Measurements from ENCODE around the gene TLE1. TPM values are rescaled to one million over a fixed set of nuclear protein-coding genes. Genes with fewer than 3 reads are reported as not detected.

Gene TLE1
- total RNA-seq, 1 donor, result 39.3 TPM

- no peak for TF ChIP-seq CTCF (IDR thresholded peaks at IDR 0.05; ENCODE audit: insufficient read depth, low read depth, low read length)
- H3K4me3 ChIP-seq (ENCODE audit: low read depth, low read length), result no peak overlapping the region
- DNase-seq (ENCODE audit: low read depth), result peak; percentile 89
Measured at GRCh38 chr9:81558091-81558830, 131.1 kb downstream of the TLE1 start.

GRCh38 chr9:81557452-81558090, 131.8 kb downstream of the TLE1 start:
- no peak for DNase-seq (ENCODE audit: low read depth)
- TF ChIP-seq CTCF (IDR thresholded peaks at IDR 0.05; ENCODE audit: insufficient read depth, low read depth, low read length), result no peak
- no peak overlapping the region for H3K4me3 ChIP-seq (ENCODE audit: low read depth, low read length)

GRCh38 chr9:81556923-81557322, 132.4 kb downstream of the TLE1 start:
- no peak overlapping the region for H3K4me3 ChIP-seq (ENCODE audit: low read depth, low read length)
- no peak for DNase-seq (ENCODE audit: low read depth)
- TF ChIP-seq CTCF (IDR thresholded peaks at IDR 0.05; ENCODE audit: insufficient read depth, low read depth, low read length), result no peak

GRCh38 chr9:81552581-81552991, 136.8 kb downstream of the TLE1 start:
- H3K4me3 ChIP-seq (ENCODE audit: low read depth, low read length), result no peak overlapping the region
- no peak for DNase-seq (ENCODE audit: low read depth)
- TF ChIP-seq CTCF (IDR thresholded peaks at IDR 0.05; ENCODE audit: insufficient read depth, low read depth, low read length), result no peak

- H3K4me3 ChIP-seq (ENCODE audit: low read depth, low read length), result no peak overlapping the region
- TF ChIP-seq CTCF (IDR thresholded peaks at IDR 0.05; ENCODE audit: insufficient read depth, low read depth, low read length), result no peak
- no peak for DNase-seq (ENCODE audit: low read depth)
Measured at GRCh38 chr9:81550207-81550583, 139.2 kb downstream of the TLE1 start.

GRCh38 chr9:81549500-81550206, 139.7 kb downstream of the TLE1 start:
- TF ChIP-seq CTCF (IDR thresholded peaks at IDR 0.05; ENCODE audit: insufficient read depth, low read depth, low read length), result no peak
- no peak for DNase-seq (ENCODE audit: low read depth)
- H3K4me3 ChIP-seq (ENCODE audit: low read depth, low read length), result no peak overlapping the region

All from fibroblast of villous mesenchyme (primary cell).